SK-N-SH treated with all-trans-retinoic acid at 6 μM for 48 hours (cell line): ENCODE results near the gene PPP1R12A.

ENCODE experiments used
- ATAC-seq: fragments of 200-7000 bp; cut with Tn5 transposase; 3 replicates; pipeline ENCODE4 v1.9.1; 2020; ENCODE audit warnings: mild to moderate bottlenecking, moderate library complexity
- ARNTL ChIP-seq: fragments of 450-650 bp; formaldehyde crosslinking; IDR thresholded peaks from 2 replicates; pipeline ENCODE4 v1.5.0; 2020; ENCODE audit warnings: low read depth, mild to moderate bottlenecking, moderate library complexity, borderline replicate concordance
- CSDC2 ChIP-seq: fragments of 250-450 bp; sonication (Bioruptor Pico); IDR thresholded peaks from 2 replicates; pipeline ENCODE4 v1.5.0; 2020; ENCODE audit warnings: mild to moderate bottlenecking, moderate library complexity
- GLIS3 ChIP-seq: fragments of 250-450 bp; sonication (Bioruptor Pico); IDR thresholded peaks from 2 replicates; pipeline ENCODE4 v1.5.0; 2020; ENCODE audit warnings: mild to moderate bottlenecking, moderate library complexity
- ISL1 ChIP-seq: fragments of 250-450 bp; sonication (Bioruptor Pico); IDR thresholded peaks from 2 replicates; pipeline ENCODE4 v2.1.2; 2022; ENCODE audit warnings: mild to moderate bottlenecking, moderate library complexity
- OSR1 ChIP-seq: fragments of 250-450 bp; sonication (Bioruptor Pico); IDR thresholded peaks from 2 replicates; pipeline ENCODE4 v1.8.0; 2022; ENCODE audit warnings: moderate library complexity, mild to moderate bottlenecking, inconsistent platforms
- PATZ1 ChIP-seq: fragments of 250-450 bp; sonication (Bioruptor Pico); IDR thresholded peaks from 2 replicates; pipeline ENCODE4 v1.8.0; 2020; ENCODE audit warnings: mild to moderate bottlenecking, moderate library complexity, borderline replicate concordance
- POU6F1 ChIP-seq: fragments of 250-450 bp; sonication (Bioruptor Pico); IDR thresholded peaks from 2 replicates; pipeline ENCODE4 v1.8.0; 2021; ENCODE audit warnings: low read depth, mild to moderate bottlenecking, moderate library complexity, borderline replicate concordance
- PPARA ChIP-seq: fragments of 250-450 bp; sonication (Bioruptor Pico); IDR thresholded peaks from 2 replicates; pipeline ENCODE4 v1.5.0; 2020; ENCODE audit warnings: mild to moderate bottlenecking, borderline replicate concordance
- SNAI2 ChIP-seq: fragments of 250-450 bp; sonication (Bioruptor Pico); IDR thresholded peaks from 2 replicates; pipeline ENCODE4 v1.5.0; 2020; ENCODE audit warnings: mild to moderate bottlenecking, moderate library complexity
- TOX ChIP-seq: fragments of 250-450 bp; sonication (Bioruptor Pico); IDR thresholded peaks from 2 replicates; pipeline ENCODE4 v1.8.0; 2021; ENCODE audit warnings: mild to moderate bottlenecking, moderate library complexity, borderline replicate concordance
- ZC3H10 ChIP-seq: fragments of 250-450 bp; sonication (Bioruptor Pico); IDR thresholded peaks from 2 replicates; pipeline ENCODE4 v1.5.1; 2021; ENCODE audit warnings: mild to moderate bottlenecking, moderate library complexity
- ZFP30 ChIP-seq: fragments of 450-650 bp; formaldehyde crosslinking; IDR thresholded peaks from 2 replicates; pipeline ENCODE4 v1.5.0; 2022; ENCODE audit warnings: mild to moderate bottlenecking, moderate library complexity
- ZNF565 ChIP-seq: fragments of 450-650 bp; formaldehyde crosslinking; conservative IDR thresholded peaks from 2 replicates; pipeline ENCODE4 v1.5.0; 2020; ENCODE audit warnings: low read depth, mild to moderate bottlenecking, moderate library complexity
- ZNF70 ChIP-seq: fragments of 450-650 bp; formaldehyde crosslinking; IDR thresholded peaks from 2 replicates; pipeline ENCODE4 v1.5.0; 2020; ENCODE audit warnings: mild to moderate bottlenecking, moderate library complexity
- ZNF8 ChIP-seq: fragments of 450-650 bp; formaldehyde crosslinking; IDR thresholded peaks from 2 replicates; pipeline ENCODE4 v1.5.0; 2020; ENCODE audit warnings: mild to moderate bottlenecking, moderate library complexity
- TF ChIP-seq, protein P1 (sequence below): fragments of 250-450 bp; sonication (Bioruptor Pico); IDR thresholded peaks from 2 replicates; pipeline ENCODE4 v1.5.1; 2021; ENCODE audit warnings: mild to moderate bottlenecking, moderate library complexity
- TF ChIP-seq, protein P2 (sequence below): fragments of 250-450 bp; sonication (Bioruptor Pico); IDR thresholded peaks from 2 replicates; pipeline ENCODE4 v1.5.0; 2020; ENCODE audit warnings: mild to moderate bottlenecking, moderate library complexity
- TF ChIP-seq, protein P3 (sequence below): fragments of 250-450 bp; sonication (Bioruptor Pico); IDR thresholded peaks from 2 replicates; pipeline ENCODE4 v1.5.1; 2020; ENCODE audit warnings: low read depth, mild to moderate bottlenecking, moderate library complexity

Gene PPP1R12A

GRCh38 chr12:79935021-79935623 lies at the start of gene PPP1R12A:
Gene PPP1R12A, minus strand, starts transcription at chr12:79935097. Its CDS starts 166 bp downstream, at chr12:79934931.
- no peak for TF ChIP-seq ZNF565 (CRISPR knock-in tag)
- TF ChIP-seq SNAI2 (CRISPR knock-in tag), result no peak
- TF ChIP-seq ZFP30 (CRISPR knock-in tag), result no peak
- TF ChIP-seq, protein P1, sequence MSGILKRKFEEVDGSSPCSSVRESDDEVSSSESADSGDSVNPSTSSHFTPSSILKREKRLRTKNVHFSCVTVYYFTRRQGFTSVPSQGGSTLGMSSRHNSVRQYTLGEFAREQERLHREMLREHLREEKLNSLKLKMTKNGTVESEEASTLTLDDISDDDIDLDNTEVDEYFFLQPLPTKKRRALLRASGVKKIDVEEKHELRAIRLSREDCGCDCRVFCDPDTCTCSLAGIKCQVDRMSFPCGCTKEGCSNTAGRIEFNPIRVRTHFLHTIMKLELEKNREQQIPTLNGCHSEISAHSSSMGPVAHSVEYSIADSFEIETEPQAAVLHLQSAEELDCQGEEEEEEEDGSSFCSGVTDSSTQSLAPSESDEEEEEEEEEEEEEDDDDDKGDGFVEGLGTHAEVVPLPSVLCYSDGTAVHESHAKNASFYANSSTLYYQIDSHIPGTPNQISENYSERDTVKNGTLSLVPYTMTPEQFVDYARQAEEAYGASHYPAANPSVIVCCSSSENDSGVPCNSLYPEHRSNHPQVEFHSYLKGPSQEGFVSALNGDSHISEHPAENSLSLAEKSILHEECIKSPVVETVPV (CRISPR knock-in tag), result no peak
- TF ChIP-seq POU6F1 (CRISPR knock-in tag), result no peak
- TF ChIP-seq PATZ1 (CRISPR knock-in tag), result no peak
- TF ChIP-seq, protein P2, sequence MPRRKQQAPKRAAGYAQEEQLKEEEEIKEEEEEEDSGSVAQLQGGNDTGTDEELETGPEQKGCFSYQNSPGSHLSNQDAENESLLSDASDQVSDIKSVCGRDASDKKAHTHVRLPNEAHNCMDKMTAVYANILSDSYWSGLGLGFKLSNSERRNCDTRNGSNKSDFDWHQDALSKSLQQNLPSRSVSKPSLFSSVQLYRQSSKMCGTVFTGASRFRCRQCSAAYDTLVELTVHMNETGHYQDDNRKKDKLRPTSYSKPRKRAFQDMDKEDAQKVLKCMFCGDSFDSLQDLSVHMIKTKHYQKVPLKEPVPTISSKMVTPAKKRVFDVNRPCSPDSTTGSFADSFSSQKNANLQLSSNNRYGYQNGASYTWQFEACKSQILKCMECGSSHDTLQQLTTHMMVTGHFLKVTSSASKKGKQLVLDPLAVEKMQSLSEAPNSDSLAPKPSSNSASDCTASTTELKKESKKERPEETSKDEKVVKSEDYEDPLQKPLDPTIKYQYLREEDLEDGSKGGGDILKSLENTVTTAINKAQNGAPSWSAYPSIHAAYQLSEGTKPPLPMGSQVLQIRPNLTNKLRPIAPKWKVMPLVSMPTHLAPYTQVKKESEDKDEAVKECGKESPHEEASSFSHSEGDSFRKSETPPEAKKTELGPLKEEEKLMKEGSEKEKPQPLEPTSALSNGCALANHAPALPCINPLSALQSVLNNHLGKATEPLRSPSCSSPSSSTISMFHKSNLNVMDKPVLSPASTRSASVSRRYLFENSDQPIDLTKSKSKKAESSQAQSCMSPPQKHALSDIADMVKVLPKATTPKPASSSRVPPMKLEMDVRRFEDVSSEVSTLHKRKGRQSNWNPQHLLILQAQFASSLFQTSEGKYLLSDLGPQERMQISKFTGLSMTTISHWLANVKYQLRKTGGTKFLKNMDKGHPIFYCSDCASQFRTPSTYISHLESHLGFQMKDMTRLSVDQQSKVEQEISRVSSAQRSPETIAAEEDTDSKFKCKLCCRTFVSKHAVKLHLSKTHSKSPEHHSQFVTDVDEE (CRISPR knock-in tag), result no peak
- TF ChIP-seq ZC3H10 (CRISPR knock-in tag), result no peak
- TF ChIP-seq ISL1, result no peak
- no peak for TF ChIP-seq CSDC2 (CRISPR knock-in tag)
- no peak for TF ChIP-seq ZNF70
- TF ChIP-seq, all 23 proteins: peak for 0
- peak; percentile 96 for ATAC-seq

DNA sequence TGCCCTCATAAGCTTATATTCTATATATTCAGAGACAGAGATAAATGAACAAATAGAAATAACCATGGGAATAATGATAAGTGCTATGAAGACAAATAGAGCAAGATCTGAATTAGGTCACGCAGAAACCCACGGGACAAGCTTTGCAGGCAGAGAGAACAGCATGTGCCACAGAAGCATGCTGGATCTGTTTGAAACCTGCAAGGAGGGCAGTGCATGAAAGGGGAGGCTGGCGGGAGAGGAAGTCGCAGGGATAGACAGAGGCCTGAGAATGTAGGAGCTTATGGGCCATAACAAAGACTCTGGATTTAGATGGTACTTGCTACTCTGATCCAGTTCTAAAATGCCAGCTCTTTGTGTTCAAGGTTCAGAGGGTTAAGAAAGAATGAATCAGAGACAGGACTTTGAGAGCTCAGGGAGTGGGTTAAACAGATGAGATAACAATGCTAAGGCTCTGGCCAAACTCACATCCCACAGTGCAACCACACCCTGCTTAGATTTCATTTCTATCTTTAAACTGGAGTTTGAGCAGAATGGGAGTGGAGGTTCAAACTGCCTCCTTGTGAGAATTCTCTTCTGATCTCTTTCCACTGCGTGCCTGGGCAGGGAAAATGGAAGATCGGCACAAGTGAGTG lies 49.2 kb upstream of the PPP1R12A start:
- peak; percentile 59 for ATAC-seq
- TF ChIP-seq, protein P1 (CRISPR knock-in tag), result no peak
- TF ChIP-seq GLIS3 (no peak), ZNF8 (CRISPR knock-in tag) (no peak), ARNTL (CRISPR knock-in tag) (no peak), ISL1 (no peak), OSR1 (CRISPR knock-in tag) (no peak)

GRCh38 chr12:79983492-79983891 lies 48.6 kb upstream of the PPP1R12A start:
- peak; percentile 85 for ATAC-seq
- TF ChIP-seq, protein P1 (CRISPR knock-in tag), result no peak
- TF ChIP-seq CSDC2 (CRISPR knock-in tag) (peak; percentile 89; the same call in 1 of the 2 replicates), PATZ1 (CRISPR knock-in tag) (peak; percentile 93), TOX (CRISPR knock-in tag) (peak; percentile 84; the same call in 1 of the 2 replicates), OSR1 (CRISPR knock-in tag) (no peak), PPARA (CRISPR knock-in tag) (no peak)
- TF ChIP-seq, protein P3, sequence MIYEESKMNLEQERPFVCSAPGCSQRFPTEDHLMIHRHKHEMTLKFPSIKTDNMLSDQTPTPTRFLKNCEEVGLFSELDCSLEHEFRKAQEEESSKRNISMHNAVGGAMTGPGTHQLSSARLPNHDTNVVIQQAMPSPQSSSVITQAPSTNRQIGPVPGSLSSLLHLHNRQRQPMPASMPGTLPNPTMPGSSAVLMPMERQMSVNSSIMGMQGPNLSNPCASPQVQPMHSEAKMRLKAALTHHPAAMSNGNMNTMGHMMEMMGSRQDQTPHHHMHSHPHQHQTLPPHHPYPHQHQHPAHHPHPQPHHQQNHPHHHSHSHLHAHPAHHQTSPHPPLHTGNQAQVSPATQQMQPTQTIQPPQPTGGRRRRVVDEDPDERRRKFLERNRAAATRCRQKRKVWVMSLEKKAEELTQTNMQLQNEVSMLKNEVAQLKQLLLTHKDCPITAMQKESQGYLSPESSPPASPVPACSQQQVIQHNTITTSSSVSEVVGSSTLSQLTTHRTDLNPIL (CRISPR knock-in tag), result peak; percentile 89
- TF ChIP-seq, protein P2 (CRISPR knock-in tag), result no peak
